H1 (cell line): Measurements from ENCODE around the gene TSC22D3. TPM values are rescaled to one million over a fixed set of nuclear protein-coding genes. Genes with fewer than 3 reads are reported as not detected.

Experiments
- CBX8 ChIP-seq: fragments of 300-800, 300-1000 bp; sonication (generic); IDR thresholded peaks from 2 replicates; pipeline ENCODE4 v1.7.1; 2016; ENCODE audit warnings: low read depth, low read length, borderline replicate concordance
- CHD2 ChIP-seq: IDR thresholded peaks from 2 replicates; pipeline ENCODE4 v1.6.1; 2012; ENCODE audit warnings: low read length, improper control_type of control experiment
- RXRA ChIP-seq: IDR thresholded peaks from 2 replicates; pipeline ENCODE4 v1.6.1; 2011; ENCODE audit warnings: low read depth, mild to moderate bottlenecking, low read length, moderate library complexity; ENCODE audit not compliant: insufficient read depth
- SP4 ChIP-seq: IDR thresholded peaks from 2 replicates; pipeline ENCODE4 v1.6.1; 2012; ENCODE audit warnings: low read length, inconsistent platforms
- polyA plus RNA-seq, 7 experiments: library from polyadenylated mRNA; depleted of rRNA in 3 of 7; stranded (reverse) in 5 of 7; unstranded in 2 of 7; fragments of >200 nt in 5 of 7; fragments of 200-250 nt in 2 of 7; gene quantifications; 1 replicate in 5 of 7; 2 replicates in 1 of 7; 4 replicates in 1 of 7; pipeline versions ENCODE4 v1.2.1 to v1.2.3, GENCODE V29; 2011 to 2013; ENCODE audit warnings: missing spikeins in 2 of 7, mixed read lengths in 2 of 7
- total RNA-seq: library from RNA; stranded (reverse); fragmentation: NEBNext Ultra II Directional; extraction: Animal tissue kit (Norgen Biotek cat#: 25700); gene quantifications from 2 replicates; pipeline ENCODE4 v1.2.1, GENCODE V29; 2021

The TSC22D3 gene
- total and polyA plus RNA-seq, 2 of the 8 experiments (the other 6 are each of a cell fraction or from before 2014, with no cell fraction given): 7.6 to 12.9 TPM

DNA sequence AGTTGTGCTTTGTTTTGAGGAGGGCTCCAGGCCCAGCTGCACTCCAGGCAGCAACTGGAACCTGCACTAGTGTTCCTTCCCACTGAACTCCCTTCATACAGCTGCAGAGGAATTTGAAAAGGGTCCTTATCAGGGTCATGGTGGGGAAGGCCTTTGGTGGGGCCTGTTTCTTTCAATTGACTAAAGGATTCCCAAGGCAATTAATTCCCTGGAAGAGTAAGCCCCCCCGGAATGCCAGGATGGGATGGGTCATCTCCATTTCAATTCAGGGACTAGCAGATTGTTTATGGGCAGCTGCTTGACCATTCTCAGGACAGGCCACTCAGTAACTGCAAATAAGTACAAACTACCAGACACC, 45.3 kb downstream of the TSC22D3 start (continued):
- TF ChIP-seq RXRA (no peak), SP4 (no peak), CHD2 (no peak), CBX8 (no peak)
